Vagina (tissue), 2 donors: Measurements from ENCODE around the gene HSF2BP.

Source experiments
- POLR2AphosphoS5 ChIP-seq, 2 donors: sonication (generic); formaldehyde crosslinking; IDR thresholded peaks; one replicate each; pipeline ENCODE4 v1.9.0; 2017; ENCODE audit warnings: antibody characterized with exemption in 2 of 2, mild to moderate bottlenecking in 2 of 2, low read depth in 1 of 2; ENCODE audit not compliant: insufficient read depth in 1 of 2
- TF ChIP-seq, protein P1 (sequence below), 3 experiments: fragments of 450-650 bp in 2 of 3; fragments of 200-600 bp in 1 of 3; sonication (generic) in 1 of 3; IDR thresholded peaks; one replicate each; pipeline ENCODE4 v1.5.1; 2017 to 2019; ENCODE audit warnings: antibody characterized with exemption in 3 of 3, mild to moderate bottlenecking in 2 of 3, moderate library complexity in 2 of 3

DNA sequence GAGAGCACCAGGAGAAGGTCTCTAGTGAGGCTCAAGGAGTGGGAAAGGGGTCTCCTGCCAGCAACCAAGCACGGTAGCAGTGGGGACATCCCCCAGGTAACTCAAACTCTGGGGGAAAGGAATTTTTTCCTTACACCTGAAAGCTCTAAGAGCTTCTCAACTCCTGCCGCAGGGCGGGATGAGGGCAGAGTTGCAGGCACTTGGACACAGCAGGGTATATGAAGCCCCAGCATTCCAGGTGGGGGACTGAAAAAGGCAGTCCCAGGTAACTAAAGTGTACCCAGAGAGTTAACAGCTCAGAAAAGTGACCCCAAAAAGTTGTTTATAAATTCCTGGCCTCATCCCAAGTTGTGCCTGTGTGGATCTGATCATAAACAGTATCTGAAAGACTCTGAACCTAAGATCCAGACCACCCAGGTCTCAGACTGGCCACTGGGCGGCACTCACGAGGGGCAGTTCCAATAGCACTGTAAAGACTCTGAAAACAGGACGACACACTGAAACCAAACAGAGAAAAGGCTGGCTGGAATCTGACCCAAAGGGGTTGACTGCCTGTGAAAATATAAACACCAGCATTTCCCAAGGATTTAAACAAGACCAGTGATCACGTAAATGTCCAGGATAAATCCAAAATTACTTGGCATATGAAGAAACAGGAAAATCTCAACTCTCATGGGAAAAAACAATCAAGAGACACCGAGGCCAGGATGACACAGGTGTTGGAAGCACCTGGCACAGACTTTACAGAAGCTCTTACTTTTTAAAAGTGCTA, 47.5 kb downstream of the HSF2BP start:
- no peak for TF ChIP-seq POLR2AphosphoS5 (IDR thresholded peaks at IDR 0.05; ENCODE audit: insufficient read depth in 1 of 2, low read depth in 1 of 2)
- TF ChIP-seq, protein P1, sequence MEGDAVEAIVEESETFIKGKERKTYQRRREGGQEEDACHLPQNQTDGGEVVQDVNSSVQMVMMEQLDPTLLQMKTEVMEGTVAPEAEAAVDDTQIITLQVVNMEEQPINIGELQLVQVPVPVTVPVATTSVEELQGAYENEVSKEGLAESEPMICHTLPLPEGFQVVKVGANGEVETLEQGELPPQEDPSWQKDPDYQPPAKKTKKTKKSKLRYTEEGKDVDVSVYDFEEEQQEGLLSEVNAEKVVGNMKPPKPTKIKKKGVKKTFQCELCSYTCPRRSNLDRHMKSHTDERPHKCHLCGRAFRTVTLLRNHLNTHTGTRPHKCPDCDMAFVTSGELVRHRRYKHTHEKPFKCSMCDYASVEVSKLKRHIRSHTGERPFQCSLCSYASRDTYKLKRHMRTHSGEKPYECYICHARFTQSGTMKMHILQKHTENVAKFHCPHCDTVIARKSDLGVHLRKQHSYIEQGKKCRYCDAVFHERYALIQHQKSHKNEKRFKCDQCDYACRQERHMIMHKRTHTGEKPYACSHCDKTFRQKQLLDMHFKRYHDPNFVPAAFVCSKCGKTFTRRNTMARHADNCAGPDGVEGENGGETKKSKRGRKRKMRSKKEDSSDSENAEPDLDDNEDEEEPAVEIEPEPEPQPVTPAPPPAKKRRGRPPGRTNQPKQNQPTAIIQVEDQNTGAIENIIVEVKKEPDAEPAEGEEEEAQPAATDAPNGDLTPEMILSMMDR (IDR thresholded peaks at IDR 0.05): peak in 1 of 3 experiments; percentile 58
